CD1c-positive myeloid dendritic cell (primary cell): Measurements from ENCODE around the gene RFESD.

Experiments
- DNase-seq: peaks from one replicate; pipeline ENCODE4 v3.0.0-alpha.2; 2016; ENCODE audit errors: extremely low spot score

Gene RFESD

DNA sequence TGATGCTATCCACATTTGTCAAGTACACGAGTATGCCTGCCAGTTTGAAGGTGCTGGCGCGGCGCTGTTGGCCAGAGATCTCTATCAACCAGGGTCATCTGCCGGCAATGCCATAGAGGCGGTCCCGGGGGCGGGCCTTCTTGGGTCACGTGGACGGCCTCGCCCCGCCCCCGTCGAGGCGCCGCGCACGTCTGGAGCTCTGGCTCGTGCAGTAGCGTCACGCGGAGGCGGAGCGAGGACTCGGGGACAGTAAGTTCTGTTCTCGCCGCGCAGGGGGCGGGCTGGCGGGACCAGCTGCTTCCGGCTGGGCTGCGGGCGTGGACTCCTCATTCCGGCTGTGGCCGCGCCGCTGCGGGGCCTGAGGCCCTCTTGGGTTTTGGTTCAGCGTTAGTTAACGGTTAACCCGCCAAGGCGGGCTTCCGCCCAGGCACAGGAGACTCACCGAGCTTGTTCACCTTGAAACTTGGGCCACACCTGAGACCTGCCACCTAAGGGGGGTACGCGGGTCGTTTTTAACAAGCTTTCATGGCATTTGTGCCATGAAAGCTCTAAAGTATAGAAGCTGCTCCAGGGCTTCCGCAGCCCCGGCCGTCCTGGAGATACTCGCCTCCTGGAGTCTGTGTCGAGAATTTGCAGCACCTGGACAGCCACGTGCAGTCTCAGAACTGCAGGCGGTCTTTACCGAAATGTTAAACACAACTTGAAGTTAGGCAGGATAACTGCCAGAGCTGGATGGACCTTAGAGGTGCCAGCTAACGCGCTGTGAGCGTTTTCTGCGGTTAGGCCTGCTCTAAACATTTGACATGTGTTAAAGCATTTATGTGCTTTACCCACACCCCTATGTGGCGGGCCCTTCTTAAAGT, at the start of gene RFESD:
RFESD (plus strand) TSS at position 209 of the 863 bp plus-strand sequence. CDS start 5,495 bp downstream, outside the sequence.
- DNase-seq: peak; percentile 98

DNA sequence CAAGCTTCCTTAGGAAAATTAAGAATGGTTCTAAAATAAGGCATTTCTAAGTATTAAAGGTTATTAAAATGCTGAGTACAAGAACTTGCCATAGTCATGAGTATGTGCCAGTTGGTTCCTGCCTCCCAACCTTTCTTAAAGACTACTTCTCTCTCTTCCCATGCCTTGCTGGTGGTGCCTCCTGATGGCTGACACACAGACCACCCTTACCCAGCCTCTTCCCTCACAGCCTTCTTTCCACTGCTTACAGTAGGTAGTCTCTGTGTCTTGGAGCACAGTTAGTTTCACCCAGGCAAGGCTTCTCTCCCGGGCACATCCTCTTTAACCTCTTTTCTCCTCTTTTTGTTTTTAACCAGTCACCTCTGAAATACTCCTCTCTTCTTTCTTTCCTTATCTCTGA, 47.3 kb upstream of the RFESD start:
- DNase-seq: no peak

DNA sequence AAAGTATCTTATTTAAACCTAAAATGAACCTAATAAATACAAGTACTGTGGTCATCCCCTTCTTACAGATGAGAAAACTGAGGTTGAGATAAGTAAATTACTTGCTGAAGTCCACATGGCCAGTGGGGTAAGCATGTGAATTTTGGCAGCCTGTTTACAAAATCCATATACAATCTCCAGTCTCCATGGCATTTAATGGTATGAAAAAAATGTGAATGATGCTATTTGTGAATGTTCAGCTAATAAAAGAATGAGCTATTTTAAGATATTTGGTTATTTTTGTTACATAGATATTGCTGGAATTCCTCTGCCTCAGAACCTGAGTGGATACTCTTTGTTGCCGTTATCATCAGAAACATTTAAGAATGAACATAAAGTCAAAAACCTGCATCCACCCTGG, 46.0 kb upstream of the RFESD start:
- no peak for DNase-seq

DNA sequence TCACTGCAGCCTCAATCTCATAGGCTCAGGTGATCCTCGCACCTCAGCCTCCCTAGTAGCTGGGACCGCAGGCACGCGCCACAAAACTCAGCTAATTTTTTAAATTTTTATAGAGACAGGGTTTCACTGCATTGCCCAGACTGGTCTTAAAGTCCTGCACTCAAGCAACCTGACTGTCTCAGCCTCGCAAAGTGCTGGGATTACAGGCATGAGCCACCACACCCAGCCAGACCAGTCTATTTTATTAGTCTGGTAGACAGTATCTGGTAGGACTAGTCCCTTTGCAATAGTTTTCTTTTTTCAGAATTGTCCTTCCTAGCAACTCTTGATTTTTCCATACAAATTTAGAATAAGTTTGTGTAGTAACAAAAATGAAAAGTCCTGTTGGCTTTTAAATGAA, 40.8 kb upstream of the RFESD start:
- DNase-seq: no peak

DNA sequence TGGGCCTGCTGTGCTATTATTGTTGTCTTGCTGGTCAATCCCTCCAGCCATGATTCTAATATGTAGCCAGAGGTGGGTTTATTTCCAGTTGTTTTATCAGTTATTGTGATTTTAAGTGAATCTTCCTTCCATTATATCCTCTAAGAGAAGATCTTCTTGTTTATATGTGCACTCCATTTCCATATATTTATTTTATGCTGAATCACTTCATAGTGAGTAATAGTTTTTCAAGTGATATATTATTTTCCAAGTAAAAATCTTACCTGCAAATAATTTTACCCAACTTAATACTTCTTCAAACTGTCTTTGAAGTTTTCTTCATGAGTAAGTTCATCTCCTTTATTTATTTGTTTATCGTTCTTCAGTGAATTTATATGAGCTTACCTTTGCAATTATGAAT, 40.2 kb upstream of the RFESD start:
- no peak for DNase-seq

DNA sequence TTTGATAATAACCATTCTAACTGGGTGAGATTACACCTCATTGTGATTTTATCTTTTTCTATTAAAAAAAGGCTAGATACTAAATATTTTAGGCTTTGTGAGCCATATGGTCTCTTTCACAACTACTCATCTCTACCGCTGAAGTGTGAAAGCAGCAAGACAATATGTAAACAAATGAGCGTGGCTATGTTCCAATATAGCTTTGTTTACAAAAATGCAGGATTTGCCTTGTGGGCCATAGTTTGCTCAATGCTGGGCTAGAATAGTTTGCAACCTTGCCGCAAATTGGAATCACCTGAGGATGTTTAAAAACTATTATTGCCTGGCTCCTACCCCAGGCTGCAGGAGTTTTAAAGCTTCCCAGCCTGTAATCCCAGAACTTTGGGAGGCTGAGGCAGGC, 36.9 kb upstream of the RFESD start:
- no peak for DNase-seq

DNA sequence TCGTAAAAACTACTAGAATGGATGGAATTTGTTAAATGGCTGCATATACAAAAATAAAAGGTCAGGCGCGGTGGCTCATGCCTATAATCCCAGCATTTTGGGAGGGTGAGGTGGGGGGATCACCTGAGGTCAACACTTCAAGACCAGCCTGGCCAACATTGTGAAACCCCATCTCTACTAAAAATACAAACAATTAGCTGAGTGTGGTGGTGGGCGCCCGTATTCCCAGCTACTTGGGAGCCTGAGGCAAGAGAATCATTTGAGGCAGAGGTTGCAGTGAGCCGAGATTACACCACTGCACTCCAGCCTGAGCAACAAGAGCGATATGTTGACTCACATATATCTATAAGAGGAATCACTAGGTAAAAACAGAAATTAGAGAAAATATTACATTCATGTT, 36.0 kb upstream of the RFESD start:
- no peak for DNase-seq

DNA sequence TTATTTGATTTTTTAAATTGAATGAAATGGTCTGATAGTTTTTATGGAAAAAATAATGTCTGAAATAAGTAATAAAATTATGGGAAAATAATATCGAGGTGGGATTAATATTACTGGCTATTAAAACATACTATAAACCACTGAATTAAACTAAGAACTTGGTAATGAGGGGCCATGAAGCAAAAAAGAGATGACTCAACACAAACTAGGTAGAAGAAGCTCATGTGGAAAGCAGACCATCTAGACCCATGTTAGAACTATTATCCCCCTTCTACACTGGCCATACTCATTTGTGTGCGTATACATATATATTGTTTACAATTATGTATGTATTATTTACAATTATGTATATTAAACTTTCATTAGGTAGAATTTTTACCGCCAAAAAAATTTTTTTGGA, 35.2 kb upstream of the RFESD start:
- DNase-seq: no peak

DNA sequence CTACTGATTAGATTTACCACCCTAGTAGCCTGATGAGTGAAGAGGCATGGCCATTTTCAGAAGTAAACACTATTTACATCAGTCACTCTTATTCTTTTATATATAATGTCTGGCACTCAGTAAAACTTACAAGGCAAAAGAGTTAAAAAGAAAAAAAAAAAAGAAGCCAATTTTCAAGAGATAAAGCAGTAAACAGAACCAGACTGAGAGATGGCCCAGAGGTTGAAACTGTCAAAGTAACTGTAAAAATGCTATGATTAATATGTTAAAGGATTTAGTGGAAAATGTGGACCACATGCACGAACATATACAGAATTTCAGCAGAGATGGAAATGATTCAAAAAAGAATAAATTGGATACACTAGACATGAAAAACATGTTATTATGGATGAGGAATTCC, 33.1 kb upstream of the RFESD start:
- no peak for DNase-seq

DNA sequence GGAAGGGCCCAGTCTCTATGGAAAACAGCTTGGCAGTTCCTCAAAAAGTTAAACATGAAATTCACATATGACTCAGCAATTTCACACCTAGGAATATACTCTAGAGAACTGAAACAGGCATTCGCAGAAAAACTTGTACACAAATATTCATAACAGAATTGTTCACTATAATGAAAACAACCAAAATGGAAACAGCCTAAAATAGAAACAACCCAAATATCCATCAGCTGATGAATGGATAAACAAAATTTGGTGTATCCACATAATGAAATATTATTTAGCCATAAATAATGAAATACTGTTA, 31.5 kb upstream of the RFESD start:
- peak; percentile 31 for DNase-seq

DNA sequence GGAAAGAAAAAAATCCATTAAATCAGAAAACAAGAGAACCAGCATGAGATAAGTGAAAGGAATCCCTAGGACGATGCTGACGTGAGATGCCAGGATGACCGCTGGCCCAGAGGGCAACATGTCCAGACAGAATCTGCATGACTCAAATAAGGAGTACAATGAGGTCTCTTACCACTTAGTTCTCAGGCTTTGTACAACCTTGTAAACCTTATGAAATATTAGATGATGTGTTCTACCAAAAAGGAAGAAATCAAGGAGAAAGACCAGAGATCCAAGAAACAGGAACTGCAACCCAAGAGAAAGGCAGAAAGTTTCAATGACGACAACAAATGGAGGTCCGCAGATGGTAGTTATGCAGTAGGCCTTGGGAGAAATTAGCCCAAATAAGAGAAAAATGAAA, 29.5 kb upstream of the RFESD start:
- no peak for DNase-seq

DNA sequence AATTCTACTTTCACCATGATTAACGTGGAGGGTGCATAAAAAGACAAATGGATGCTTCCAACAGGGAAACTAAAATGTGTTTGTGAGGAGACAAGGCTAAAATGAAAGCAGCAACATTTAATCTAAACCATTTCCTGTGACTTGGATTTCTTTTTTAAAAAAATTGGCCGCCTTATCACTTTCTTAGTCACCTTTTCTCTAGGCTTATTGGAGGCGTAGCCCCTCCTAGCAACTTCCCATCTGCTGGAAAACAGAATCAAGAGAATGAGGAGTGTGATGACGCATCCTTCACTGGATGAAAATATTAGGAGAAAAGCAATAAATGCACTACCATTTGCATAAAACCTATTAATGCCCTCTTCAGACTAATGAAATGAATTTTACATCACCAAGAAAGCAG, 27.5 kb upstream of the RFESD start:
- DNase-seq: no peak

DNA sequence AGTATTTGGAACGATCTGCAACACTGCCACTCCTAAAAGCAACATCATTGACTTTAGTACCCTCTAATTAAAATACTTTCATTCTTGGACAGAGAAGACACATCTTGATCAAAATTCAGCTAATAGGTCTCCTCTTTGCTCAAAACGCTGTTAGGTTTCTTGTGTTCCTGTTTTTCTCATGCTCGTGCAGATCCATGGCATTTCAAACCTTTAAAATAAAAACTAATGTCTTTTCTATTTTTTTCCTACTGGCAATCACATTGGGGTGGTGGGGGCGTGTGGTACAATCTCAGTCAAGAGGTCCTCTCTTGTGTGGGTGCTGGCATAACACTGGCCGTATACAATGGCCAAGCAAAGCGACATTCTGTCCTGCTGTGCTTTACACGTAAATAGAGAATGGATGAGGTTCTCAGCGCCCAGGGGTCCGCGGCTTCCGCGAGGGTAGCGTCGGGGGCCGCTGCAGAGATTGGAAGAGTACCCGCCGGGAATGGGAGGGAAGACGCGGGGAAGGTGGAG, 27.0 kb upstream of the RFESD start:
- DNase-seq: no peak

DNA sequence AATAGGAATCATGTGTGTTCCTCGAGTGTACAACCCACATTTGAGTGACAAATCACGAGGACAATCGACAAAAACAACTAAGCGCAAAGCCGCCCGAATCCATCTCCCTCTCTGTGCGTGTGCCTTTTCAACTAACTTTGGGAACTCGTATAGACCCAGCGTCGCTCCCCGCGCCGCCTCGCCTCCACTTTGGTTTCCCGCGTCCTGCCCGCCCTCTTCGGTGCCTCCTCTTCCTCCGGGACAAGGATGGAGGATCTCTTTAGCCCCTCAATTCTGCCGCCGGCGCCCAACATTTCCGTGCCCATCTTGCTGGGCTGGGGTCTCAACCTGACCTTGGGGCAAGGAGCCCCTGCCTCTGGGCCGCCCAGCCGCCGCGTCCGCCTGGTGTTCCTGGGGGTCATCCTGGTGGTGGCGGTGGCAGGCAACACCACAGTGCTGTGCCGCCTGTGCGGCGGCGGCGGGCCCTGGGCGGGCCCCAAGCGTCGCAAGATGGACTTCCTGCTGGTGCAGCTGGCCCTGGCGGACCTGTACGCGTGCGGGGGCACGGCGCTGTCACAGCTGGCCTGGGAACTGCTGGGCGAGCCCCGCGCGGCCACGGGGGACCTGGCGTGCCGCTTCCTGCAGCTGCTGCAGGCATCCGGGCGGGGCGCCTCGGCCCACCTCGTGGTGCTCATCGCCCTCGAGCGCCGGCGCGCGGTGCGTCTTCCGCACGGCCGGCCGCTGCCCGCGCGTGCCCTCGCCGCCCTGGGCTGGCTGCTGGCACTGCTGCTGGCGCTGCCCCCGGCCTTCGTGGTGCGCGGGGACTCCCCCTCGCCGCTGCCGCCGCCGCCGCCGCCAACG, 26.3 kb upstream of the RFESD start, which contains the start of gene GPR150:
GPR150 (plus strand) TSS at position 58 of the 840 bp plus-strand sequence; CDS start at position 247, 189 bp downstream.
- peak; percentile 81 for DNase-seq

DNA sequence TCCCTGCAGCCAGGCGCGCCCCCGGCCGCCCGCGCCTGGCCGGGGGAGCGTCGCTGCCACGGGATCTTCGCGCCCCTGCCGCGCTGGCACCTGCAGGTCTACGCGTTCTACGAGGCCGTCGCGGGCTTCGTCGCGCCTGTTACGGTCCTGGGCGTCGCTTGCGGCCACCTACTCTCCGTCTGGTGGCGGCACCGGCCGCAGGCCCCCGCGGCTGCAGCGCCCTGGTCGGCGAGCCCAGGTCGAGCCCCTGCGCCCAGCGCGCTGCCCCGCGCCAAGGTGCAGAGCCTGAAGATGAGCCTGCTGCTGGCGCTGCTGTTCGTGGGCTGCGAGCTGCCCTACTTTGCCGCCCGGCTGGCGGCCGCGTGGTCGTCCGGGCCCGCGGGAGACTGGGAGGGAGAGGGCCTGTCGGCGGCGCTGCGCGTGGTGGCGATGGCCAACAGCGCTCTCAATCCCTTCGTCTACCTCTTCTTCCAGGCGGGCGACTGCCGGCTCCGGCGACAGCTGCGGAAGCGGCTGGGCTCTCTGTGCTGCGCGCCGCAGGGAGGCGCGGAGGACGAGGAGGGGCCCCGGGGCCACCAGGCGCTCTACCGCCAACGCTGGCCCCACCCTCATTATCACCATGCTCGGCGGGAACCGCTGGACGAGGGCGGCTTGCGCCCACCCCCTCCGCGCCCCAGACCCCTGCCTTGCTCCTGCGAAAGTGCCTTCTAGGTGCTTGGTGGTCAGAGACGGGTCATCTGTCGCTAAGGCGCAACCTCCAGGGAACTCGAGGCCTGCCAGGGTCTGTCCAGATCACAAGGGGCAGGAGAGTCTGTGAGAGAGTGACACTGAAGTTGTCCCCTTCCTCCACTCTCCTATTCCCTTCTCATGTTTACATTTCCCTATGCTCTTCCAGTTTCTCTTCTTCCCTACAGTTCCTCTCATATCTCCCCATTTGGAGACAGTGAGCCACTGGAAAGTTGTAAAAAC, 25.4 kb upstream of the RFESD start:
- DNase-seq: peak; percentile 30

DNA sequence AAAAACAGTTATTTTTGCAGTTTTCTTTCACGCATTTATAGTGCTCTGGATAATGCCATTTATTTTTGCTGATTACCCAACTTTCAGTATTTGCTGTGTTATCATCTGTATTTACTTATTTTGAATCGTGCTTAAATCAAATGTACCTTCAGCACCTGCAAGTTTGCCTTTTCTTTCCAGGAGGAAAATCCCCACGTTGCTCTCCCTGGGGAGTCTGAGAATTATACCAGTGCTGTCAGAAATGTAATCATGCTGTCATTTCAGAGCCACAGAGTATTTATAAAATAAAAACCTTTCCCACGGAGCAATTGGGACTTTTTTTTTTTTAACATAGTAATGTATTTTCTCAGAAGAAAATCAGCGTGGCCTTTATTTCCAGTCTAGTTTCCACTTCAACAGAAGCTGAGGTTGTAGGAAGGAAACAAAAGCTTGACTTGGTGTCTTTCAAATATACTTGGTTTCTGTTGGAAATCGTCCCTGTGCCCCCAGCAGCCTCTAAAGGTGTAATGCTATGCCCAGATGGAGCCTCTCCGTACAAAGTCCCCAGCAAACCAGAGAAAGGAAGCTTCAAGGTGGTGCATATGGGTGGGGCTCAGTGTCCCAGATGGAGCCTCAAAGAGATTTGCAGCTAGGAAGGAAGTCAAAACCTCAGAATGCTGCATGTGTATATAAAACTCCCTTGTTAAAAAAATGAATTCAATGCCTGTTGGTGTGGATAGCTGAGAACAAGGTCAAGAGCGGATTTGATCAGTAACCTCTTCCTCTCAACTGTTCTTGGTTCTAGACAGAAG, 24.5 kb upstream of the RFESD start:
- no peak for DNase-seq

DNA sequence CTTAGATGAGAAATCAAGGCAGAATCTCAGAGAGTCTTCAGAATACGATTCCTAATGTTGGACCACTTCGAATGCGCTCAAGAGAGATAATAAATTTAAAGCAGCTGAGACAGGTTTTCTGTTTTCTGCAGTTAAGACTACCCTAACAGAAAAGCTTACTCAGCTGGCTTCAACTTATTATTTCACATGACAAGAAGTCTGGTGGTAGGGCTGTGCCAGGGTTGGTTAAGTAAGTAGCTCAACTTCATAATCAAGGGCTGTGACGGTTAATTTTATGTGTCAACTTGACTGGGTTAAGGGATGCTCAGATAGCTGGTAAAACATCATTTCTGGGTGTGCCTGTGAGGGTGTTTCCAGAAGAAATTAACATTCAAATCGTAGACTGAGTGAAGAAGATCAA, 22.9 kb upstream of the RFESD start:
- no peak for DNase-seq

DNA sequence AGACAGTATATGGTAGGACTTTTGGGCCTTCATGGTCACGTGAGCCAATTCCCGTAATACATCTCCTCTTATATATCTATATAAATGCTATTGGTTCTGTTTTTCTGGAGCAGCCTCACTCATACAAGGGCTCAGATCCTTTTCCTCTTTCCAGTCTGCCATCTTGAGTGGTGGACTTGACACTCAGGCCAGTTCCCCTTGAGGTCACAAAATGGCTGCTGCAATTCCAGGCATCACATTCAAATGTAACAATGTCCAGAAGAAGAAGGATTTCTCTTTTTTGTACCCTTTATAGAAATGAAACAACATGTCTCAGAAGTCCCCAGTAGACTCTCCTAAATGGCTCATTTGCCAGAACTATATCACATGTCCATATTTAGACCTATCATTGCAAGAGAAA, 22.2 kb upstream of the RFESD start:
- no peak for DNase-seq

DNA sequence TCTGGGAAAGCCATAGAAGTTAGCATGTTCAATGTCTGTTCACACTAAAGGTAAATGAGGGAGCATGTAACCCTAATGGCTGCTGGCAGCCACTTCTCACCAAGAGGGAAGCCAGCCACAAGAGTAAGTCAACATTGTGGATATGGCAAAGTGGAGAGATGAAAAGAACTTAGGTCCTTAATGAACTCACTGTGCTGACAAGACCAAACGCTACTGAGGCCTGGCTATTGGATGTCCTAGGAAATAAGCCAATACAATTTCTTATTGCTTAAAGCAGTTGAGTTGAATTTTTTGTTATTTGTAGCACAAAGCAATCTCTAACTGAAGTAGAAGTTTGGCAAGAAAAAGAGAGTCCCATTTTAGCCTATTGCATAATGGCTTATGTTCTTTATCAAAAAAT, 19.9 kb upstream of the RFESD start:
- no peak for DNase-seq

DNA sequence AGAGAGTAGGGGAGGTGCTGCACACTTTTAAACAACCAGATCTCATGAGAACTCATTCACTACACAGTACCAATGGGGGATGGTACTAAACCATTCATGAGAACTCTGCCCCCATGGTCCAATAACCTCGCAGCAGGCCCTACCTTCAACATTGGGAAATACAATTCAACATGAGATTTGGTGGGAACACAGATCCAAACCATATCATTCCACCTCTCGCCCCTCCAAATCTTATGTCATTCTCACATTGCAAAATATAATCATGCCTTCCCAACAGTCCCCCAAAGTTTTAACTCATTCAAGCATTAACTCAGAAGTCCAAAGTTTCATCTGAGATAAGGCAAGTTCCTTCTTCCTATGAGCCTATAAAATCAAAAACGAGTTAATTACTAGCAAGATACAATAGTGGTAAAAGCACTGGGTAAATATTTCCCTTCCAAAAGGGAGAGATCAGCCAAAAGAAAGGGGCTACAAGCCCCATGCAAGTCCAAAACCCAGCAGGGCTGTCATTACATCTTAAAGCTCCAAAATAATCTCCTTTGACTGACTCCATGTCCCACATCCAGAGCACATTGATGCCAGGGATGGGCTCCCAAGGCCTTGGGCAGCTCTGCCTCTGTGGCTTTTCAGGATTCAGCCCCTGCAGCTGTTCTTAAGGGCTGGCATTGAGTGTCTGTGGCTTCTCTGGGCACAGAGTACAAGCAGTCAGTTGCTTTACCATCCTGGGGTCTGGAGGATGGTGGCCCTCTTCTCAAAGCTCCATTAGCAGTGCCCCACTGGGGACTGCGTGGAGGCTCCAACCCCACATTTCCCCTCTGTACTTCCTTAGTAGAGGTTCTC, 18.4 kb upstream of the RFESD start:
- no peak for DNase-seq
